ENCODE data around the gene UMAD1.
"Not testable (repeated sequence)": the region's sequence is repeated elsewhere in the genome, so short reads cannot be mapped to it uniquely, and the experiment has no call there.

The UMAD1 gene

DNA sequence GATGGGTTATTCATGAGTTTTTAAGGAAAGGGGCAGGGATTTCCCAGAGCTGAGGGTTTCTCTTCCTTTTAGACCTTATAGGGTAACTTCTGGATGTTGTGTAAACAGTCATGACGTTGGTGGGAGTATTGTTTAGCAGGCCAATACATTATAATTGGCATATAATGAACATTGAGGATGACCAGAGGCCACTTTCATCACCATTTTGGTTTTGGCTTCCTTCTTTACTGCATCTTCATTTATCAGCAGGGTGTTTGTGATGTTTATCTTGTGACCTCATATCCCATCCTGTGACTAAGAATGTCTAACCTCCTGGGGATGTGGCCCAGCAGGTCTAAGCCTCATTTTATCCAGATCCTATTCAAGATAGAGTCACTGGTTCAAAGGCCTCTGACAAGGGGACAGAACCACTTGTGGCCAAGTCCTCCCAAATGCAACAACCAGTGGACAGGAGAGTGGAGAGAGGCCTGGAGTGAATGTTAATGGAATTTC is 155.1 kb downstream of the UMAD1 start:
- no peak for DNase-seq
- Mint-ChIP-seq H3K27me3 (no peaks in the 10 kb centered on the region), H3K4me1 (ENCODE audit: low read depth in 2 of 2) (peaks cover 5 to 8% of the 10 kb centered on the region in 2 donors), H3K4me3 (no peak overlapping the region), H3K27ac (no peak overlapping the region), H3K36me3 (ENCODE audit: insufficient read depth) (peaks cover 6% of the 10 kb centered on the region), H3K9me3 (no peaks in the 10 kb centered on the region)
- ATAC-seq (replicated peaks) = no peak

DNA sequence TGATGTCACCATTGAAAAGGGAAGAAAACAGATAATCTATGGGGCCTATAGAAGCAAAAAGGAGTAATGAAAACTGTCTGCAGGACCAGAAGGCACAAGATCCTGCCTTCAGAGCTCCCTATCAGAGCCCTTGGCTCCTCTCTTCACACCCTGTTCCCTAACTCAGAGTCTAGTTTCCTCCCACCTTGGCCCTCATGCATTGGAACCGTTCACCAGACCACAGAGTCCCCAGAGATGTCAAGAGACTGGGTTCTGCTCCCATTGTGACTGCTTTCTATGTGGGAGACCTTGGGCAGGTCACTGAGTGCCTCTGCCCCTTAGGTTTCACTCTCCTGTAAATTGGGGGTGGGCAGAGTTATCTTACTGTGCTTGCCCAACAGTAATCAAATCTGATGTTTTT is 158.0 kb downstream of the UMAD1 start:
- H3K27ac Mint-ChIP-seq = no peak overlapping the region
- H3K4me3 Mint-ChIP-seq = no peak overlapping the region
- no peaks in the 10 kb centered on the region for H3K27me3 Mint-ChIP-seq
- DNase-seq (no peak), ATAC-seq (replicated peaks) (no peak)
- peaks cover 6% of the 10 kb centered on the region for H3K36me3 Mint-ChIP-seq (ENCODE audit: insufficient read depth)
- peaks cover 5 to 8% of the 10 kb centered on the region in 2 donors for H3K4me1 Mint-ChIP-seq (ENCODE audit: low read depth in 2 of 2)
- H3K9me3 Mint-ChIP-seq = no peaks in the 10 kb centered on the region

DNA sequence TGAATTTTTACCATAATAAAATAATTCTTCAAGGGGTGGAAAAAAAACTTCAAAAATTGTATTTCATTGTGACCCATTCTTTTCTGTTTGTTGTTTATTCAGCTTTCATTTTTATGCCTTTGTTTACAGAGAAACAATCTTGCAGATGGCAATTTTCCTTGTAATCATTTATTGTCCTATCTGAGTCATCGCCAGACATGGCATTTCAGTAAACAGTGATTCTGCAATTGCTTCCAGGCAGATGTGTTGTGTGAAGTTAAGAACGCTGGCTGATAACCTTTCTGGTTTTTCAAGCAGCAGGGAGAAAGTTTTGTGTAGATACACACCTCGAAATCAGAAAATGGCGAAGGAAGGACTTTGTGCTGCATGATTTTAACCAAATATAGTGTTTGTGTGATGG is 158.6 kb downstream of the UMAD1 start:
- H3K27me3 Mint-ChIP-seq = no peaks in the 10 kb centered on the region
- no peak overlapping the region for H3K27ac Mint-ChIP-seq
- DNase-seq (no peak), ATAC-seq (replicated peaks) (no peak)
- no peaks in the 10 kb centered on the region for H3K9me3 Mint-ChIP-seq
- peaks cover 6% of the 10 kb centered on the region for H3K36me3 Mint-ChIP-seq (ENCODE audit: insufficient read depth)
- no peak overlapping the region for H3K4me3 Mint-ChIP-seq
- peaks cover 5 to 8% of the 10 kb centered on the region in 2 donors for H3K4me1 Mint-ChIP-seq (ENCODE audit: low read depth in 2 of 2)

DNA sequence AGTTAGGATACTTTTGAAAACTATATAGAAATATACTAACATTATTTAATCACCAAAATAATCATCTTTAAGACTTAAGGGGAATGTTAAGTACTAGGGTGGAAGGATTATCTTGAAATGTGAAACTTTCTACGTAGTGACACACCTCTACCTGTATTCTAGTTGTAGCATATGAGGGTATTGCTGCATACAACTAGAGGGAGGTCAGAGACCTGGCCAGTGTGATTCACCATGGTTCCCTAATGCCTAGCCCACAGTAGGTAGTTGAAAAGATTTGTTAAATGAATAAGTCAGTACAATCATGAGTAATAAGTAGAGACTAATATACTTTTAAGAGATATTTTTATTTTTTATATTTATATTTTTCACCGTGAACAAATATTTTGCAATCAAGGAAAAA is 162.0 kb downstream of the UMAD1 start:
- no peaks in the 10 kb centered on the region for H3K9me3 Mint-ChIP-seq
- ATAC-seq (replicated peaks) = no peak
- no peaks in the 10 kb centered on the region for H3K4me1 Mint-ChIP-seq (ENCODE audit: low read depth in 2 of 2)
- no peak overlapping the region for H3K4me3 Mint-ChIP-seq
- H3K36me3 Mint-ChIP-seq (ENCODE audit: insufficient read depth) = peaks cover 3% of the 10 kb centered on the region
- DNase-seq = no peak
- H3K27ac Mint-ChIP-seq = no peak overlapping the region
- no peaks in the 10 kb centered on the region for H3K27me3 Mint-ChIP-seq

DNA sequence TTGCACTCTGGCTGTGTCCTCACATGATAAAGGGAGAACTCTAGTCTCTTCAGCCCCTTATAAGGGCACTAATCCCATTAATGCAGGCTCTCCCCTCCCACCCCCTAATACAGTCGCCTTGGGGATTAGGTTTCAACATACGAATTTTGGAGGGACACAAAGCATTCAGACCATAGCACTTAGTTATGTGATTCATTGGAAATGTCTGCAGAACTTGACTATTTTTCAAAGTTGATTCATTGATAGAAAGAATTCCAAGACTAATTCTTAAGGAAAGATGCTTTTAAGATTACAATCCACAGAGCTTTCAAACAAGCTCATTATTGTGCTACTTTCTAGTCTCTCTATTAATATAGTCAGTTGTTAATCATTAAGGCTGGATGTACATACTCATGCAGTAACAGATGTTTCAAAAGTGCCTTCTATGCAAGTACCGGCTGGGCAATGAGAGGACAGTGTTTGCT is 163.2 kb downstream of the UMAD1 start:
- no peaks in the 10 kb centered on the region for H3K4me1 Mint-ChIP-seq (ENCODE audit: low read depth in 2 of 2)
- no peak overlapping the region for H3K27ac Mint-ChIP-seq
- DNase-seq = no peak
- no peaks in the 10 kb centered on the region for H3K27me3 Mint-ChIP-seq
- no peaks in the 10 kb centered on the region for H3K9me3 Mint-ChIP-seq
- no peak for ATAC-seq (replicated peaks)
- no peak overlapping the region for H3K4me3 Mint-ChIP-seq
- H3K36me3 Mint-ChIP-seq (ENCODE audit: insufficient read depth) = no peaks in the 10 kb centered on the region

DNA sequence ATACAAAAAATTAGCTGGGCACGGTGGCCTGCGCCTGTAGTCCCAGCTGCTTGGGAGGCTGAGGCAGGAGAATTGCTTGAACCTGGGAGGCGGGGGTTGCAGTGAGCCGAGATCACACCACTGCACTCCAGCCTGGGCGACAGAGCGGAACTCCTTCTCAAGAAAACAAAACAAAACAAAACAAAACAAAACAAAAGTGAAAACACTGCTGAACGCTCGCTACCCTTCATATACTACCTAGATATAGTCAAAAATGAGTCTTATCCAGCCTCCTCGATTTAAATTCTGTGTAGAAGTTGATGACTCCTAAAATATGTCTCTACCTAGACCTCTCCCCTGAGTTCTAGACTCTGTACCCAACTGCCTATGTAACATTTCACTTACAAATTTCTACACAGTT is 164.3 kb downstream of the UMAD1 start:
- not testable (repeated sequence) for H3K4me3 Mint-ChIP-seq; DNase-seq; H3K9me3 Mint-ChIP-seq; H3K4me1 Mint-ChIP-seq (ENCODE audit: low read depth in 2 of 2); ATAC-seq (replicated peaks); H3K27me3 Mint-ChIP-seq; H3K27ac Mint-ChIP-seq; H3K36me3 Mint-ChIP-seq (ENCODE audit: insufficient read depth)

DNA sequence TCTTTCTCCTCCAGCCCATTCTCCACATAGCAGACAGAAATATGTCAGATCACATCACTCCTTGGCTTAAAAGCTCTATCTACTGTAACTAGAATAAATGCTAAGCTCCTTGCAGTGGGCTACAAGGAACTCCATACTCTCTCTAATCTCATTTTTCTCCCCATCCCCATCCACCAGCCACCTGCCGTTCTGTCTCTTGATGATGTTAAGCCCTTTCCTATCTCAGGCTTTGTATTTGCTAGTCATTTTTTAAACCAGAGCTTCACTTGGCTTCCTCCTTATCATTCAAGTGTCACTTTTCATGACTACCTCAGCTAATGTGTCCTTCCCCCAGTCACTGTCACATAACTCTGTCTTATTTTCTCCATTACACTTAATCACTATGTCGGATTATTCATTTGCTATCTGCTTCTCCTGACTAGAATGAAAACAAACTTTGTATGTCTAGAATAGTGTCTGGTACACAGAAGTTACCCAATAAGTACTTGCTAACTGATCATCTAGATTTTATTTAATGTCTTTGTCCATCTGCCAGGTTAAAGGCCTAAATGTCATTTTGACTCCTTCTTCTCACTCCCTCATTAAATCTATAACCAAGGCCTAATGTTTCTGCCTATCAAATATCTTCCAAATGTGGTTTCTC is 165.1 kb downstream of the UMAD1 start:
- DNase-seq (no peak), ATAC-seq (replicated peaks) (no peak)
- Mint-ChIP-seq H3K36me3 (ENCODE audit: insufficient read depth) (no peaks in the 10 kb centered on the region), H3K9me3 (no peaks in the 10 kb centered on the region), H3K4me1 (ENCODE audit: low read depth in 2 of 2) (no peaks in the 10 kb centered on the region), H3K4me3 (no peak overlapping the region), H3K27ac (no peak overlapping the region), H3K27me3 (no peaks in the 10 kb centered on the region)

DNA sequence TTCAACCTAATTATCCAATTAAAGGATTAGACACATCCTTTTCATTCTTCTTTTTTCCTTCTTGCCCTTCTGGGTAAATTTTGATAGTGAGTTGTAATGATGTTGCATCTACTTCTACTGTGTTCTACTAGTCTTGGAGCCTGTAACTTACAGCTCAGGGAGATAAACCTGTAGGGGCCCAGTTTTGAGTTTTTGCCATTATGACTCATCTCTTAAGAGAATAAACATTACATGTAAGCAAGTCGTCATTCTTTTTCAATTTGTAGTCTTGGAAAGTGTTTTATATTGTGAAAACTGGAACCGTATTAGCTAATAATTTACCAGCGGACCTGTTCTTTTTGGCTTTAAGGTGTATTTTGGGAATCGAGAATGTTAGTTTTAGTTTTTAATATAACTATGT is 167.6 kb downstream of the UMAD1 start:
- H3K36me3 Mint-ChIP-seq (ENCODE audit: insufficient read depth) = no peaks in the 10 kb centered on the region
- no peaks in the 10 kb centered on the region for H3K27me3 Mint-ChIP-seq
- H3K4me1 Mint-ChIP-seq (ENCODE audit: low read depth in 2 of 2) = peaks cover 0 to 3% of the 10 kb centered on the region in 2 donors
- ATAC-seq (replicated peaks) (no peak), DNase-seq (no peak)
- no peaks in the 10 kb centered on the region for H3K9me3 Mint-ChIP-seq
- H3K4me3 Mint-ChIP-seq = no peak overlapping the region
- H3K27ac Mint-ChIP-seq = no peak overlapping the region

DNA sequence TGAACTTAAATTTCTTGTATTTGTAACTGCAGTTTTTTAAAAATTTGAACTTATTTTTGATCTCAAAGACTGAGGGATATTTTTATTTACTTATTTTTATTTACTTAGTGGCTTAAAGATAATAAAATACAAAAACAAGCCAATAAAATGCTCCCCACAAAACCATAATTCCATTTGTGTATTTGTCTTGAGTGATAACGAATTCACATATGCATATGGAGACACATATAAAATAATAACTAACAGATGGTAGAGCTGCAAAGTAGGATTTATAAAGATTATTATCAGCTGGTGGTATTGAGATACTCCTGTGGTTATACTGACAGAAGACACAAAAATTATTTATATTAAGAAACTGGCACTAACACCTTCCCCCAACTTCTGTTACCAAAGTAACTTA is 168.1 kb downstream of the UMAD1 start:
- Mint-ChIP-seq H3K27ac (no peak overlapping the region), H3K27me3 (no peaks in the 10 kb centered on the region), H3K9me3 (no peaks in the 10 kb centered on the region), H3K4me1 (ENCODE audit: low read depth in 2 of 2) (peaks cover 0 to 3% of the 10 kb centered on the region in 2 donors), H3K4me3 (no peak overlapping the region), H3K36me3 (ENCODE audit: insufficient read depth) (no peaks in the 10 kb centered on the region)
- ATAC-seq (replicated peaks) (no peak), DNase-seq (no peak)

DNA sequence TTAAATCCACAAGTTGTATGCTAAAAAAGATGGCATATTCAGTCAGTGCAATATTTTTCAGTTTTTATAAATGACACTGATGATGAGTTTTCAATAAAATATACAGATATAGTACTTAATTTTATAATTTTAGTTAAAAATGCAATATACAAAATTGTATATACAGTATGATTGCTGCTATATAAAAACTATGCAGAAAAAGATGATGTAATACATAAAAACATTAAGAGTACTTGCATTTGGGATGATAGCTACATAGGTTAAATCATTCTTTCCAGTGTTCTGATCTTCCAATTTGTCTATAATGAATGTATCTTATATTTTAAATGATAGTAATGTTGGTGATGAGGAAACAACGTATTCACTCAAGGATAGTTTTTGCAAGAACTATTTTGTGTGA is 169.8 kb downstream of the UMAD1 start:
- Mint-ChIP-seq H3K9me3 (peaks cover 0 to 4% of the 10 kb centered on the region in 2 donors), H3K27me3 (no peaks in the 10 kb centered on the region), H3K36me3 (ENCODE audit: insufficient read depth) (no peaks in the 10 kb centered on the region), H3K4me3 (no peak overlapping the region), H3K4me1 (ENCODE audit: low read depth in 2 of 2) (peaks cover 9 to 12% of the 10 kb centered on the region in 2 donors), H3K27ac (no peak overlapping the region)
- ATAC-seq (replicated peaks) (no peak), DNase-seq (no peak)

DNA sequence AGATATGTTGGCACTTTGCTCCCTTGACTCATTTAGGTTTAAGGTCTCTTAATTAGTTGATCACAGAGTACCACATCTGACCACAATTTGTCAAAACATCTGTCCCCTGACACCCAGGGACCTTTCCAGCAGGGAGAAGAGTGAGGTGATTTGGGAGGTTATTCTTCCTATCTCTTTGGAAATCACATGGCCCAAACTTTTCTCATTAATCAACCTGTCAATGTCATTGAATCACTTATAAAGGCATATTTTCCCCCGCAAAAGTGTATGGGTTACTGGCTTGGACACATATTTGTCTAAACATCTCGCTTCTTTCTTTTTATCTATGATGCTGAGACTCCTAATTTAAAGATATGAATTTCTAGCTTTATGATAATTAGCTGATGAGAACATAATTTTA is 170.3 kb downstream of the UMAD1 start:
- H3K27ac Mint-ChIP-seq = no peak overlapping the region
- no peak overlapping the region for H3K4me3 Mint-ChIP-seq
- peaks cover 0 to 7% of the 10 kb centered on the region in 2 donors for H3K9me3 Mint-ChIP-seq
- DNase-seq (no peak), ATAC-seq (replicated peaks) (no peak)
- no peaks in the 10 kb centered on the region for H3K36me3 Mint-ChIP-seq (ENCODE audit: insufficient read depth)
- H3K4me1 Mint-ChIP-seq (ENCODE audit: low read depth in 2 of 2) = peaks cover 13 to 16% of the 10 kb centered on the region in 2 donors
- no peaks in the 10 kb centered on the region for H3K27me3 Mint-ChIP-seq

DNA sequence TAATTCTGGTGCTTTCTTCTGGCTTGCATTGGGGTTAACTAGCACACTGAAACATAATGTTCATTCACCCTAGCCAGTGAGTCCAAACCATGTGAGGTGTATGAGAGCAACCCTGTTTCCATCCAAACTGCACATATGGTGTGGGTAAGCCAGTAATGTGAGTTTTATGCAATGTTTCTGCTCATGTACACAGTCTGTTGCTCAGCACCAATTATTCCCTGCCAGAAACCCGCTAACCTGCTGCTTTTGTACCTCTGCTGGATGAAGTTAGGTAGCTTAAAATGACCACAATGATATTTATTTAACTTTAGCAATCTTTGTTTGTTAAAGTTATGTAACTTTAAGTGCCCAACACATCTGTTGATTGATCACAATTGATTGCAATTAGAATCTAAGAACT is 171.6 kb downstream of the UMAD1 start:
- H3K36me3 Mint-ChIP-seq (ENCODE audit: insufficient read depth) = no peaks in the 10 kb centered on the region
- no peak overlapping the region for H3K4me3 Mint-ChIP-seq
- no peak for ATAC-seq (replicated peaks)
- H3K27ac Mint-ChIP-seq = no peak overlapping the region
- DNase-seq = no peak
- H3K27me3 Mint-ChIP-seq = no peaks in the 10 kb centered on the region
- peaks cover 0 to 7% of the 10 kb centered on the region in 2 donors for H3K9me3 Mint-ChIP-seq
- H3K4me1 Mint-ChIP-seq (ENCODE audit: low read depth in 2 of 2) = peaks cover 23 to 29% of the 10 kb centered on the region in 2 donors

DNA sequence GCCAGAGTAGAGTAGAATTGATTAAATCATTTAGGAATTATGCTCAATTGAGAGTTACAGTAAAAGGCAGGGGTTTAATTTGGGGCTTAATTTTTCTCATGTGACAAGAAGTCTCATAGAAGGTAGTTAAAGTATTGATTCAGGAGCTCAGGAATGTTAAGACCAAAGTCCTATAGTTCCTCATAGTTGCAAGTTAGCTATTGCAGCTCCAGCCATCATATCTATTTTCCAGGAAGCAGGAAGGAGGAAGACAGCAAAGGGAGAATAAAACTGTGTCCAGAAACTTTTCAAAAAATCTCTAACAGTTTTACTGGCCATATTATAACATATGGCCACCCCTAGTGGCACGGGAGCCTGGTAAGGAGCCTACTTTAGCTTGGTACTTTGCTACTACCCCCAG is 174.8 kb downstream of the UMAD1 start:
- H3K4me3 Mint-ChIP-seq = peak overlapping the region; percentile 49 to 80
- peaks cover 34 to 43% of the 10 kb centered on the region in 2 donors for H3K4me1 Mint-ChIP-seq (ENCODE audit: low read depth in 2 of 2)
- H3K36me3 Mint-ChIP-seq (ENCODE audit: insufficient read depth) = no peaks in the 10 kb centered on the region
- H3K9me3 Mint-ChIP-seq = peaks cover 0 to 7% of the 10 kb centered on the region in 2 donors
- no peak for ATAC-seq (replicated peaks)
- no peaks in the 10 kb centered on the region for H3K27me3 Mint-ChIP-seq
- DNase-seq = no peak
- H3K27ac Mint-ChIP-seq = peak overlapping the region; percentile 79 to 87

DNA sequence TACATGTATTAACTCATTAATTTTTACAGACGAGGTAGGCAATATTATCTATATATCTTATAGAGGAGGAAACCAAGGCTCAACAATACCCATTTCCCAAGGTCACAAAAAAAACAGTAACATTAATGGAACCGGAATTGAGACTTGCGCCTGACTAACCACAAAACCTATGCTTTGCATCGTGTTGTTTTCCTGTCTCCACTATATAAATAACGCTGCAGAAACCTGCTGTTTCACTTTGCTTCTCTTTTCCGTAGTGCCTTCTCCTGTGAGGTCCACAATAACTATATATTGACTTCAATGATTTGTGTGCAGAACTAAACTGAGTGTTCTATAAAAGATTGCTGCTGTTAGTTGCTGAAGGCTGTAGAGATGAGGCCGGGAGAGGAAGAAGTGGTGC is 175.5 kb downstream of the UMAD1 start:
- Mint-ChIP-seq H3K27ac (peak overlapping the region; percentile 79 to 87), H3K4me1 (ENCODE audit: low read depth in 2 of 2) (peaks cover 34 to 43% of the 10 kb centered on the region in 2 donors), H3K27me3 (no peaks in the 10 kb centered on the region), H3K4me3 (peak overlapping the region; percentile 49 to 80), H3K36me3 (ENCODE audit: insufficient read depth) (no peaks in the 10 kb centered on the region), H3K9me3 (peaks cover 0 to 7% of the 10 kb centered on the region in 2 donors)
- DNase-seq (peak; percentile 3 to 13 (median 11)), ATAC-seq (replicated peaks) (peak; percentile 84)
